Measurements from ENCODE around the gene SBF2.

The SBF2 gene

DNA sequence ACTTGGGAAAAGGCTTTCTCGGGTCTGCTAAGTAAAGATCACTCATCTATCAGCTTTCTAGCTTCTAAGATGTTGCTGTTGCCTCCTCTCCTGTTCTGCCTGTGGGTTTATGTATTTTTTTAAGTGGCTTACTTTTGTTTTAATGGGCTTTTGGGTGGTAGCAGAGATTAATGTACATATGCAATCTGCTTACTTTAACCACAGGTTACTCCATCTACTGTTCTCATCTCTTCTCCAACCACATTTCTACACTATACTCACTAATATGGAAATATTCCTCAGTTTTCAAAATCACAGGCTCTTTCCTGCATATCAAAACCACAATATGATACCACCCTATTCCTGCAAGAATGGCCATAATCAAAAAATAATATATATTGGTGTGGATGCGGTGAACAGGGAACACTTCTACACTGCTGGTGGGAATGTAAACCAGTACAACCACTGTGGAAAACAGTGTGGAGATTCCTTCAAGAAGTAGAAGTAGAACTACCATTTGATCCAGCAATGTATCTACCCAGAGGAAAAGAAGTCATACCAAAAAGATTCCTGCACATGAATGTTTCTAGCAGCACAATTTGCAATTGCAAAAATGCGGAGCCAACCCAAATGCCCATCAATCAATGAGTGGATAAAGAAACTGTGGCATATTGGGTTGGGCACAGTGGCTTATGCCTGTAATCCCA is 341.4 kb downstream of the SBF2 start:
- no peaks in the 10 kb centered on the region for H3K27me3 ChIP-seq (ENCODE audit: control insufficient read depth, low read length)
- no peaks in the 10 kb centered on the region for H4K20me1 ChIP-seq (ENCODE audit: control insufficient read depth, insufficient read depth, low read depth, low read length)
- peaks cover 4% of the 10 kb centered on the region for H3K4me1 ChIP-seq (ENCODE audit: control insufficient read depth, low read length)
- no peak overlapping the region for H3K4me3 ChIP-seq (ENCODE audit: low read length)
- H3F3A ChIP-seq (ENCODE audit: control insufficient read depth, insufficient read depth) = no peaks in the 10 kb centered on the region
- H3K9me2 ChIP-seq (replicated peaks; ENCODE audit: control insufficient read depth, low read length) = no peaks in the 10 kb centered on the region
- no peak for TF ChIP-seq CTCF (IDR thresholded peaks at IDR 0.05; ENCODE audit: low read depth, low read length, poor library complexity, severe bottlenecking)
- TF ChIP-seq EZH2phosphoT487 (IDR thresholded peaks at IDR 0.05; ENCODE audit: borderline replicate concordance, low read length) = no peak
- H3K27ac ChIP-seq (ENCODE audit: low read depth, low read length) = no peak overlapping the region
- H3K4me2 ChIP-seq (ENCODE audit: low read length) = no peak overlapping the region
- H3K79me2 ChIP-seq (ENCODE audit: control insufficient read depth, low read length) = no peaks in the 10 kb centered on the region
- H3K9me3 ChIP-seq (ENCODE audit: control insufficient read depth, insufficient read depth, low read length) = no peaks in the 10 kb centered on the region
- H3K36me3 ChIP-seq (ENCODE audit: control insufficient read depth, low read length) = no peaks in the 10 kb centered on the region

DNA sequence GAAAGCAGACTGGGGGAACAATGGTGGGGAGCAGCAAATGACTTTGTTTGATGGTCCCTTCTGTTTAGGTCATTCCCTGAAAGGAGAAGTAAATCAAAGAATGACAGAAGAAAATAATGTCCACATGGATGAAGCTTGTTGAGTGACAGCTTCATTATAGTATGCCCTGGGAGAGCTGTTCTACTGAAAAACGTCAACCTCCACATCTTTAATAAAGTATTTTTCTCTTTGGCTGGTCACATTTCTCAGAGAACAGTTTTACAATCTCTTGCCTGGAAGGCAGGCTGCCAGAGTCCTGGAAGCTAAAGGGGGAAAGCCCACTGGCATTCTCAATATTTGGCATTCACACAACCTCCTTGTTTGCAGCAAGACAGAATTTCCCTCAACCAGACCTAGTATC is 342.2 kb downstream of the SBF2 start:
- H3K9me3 ChIP-seq (ENCODE audit: control insufficient read depth, insufficient read depth, low read length) = no peaks in the 10 kb centered on the region
- H3K9me2 ChIP-seq (replicated peaks; ENCODE audit: control insufficient read depth, low read length) = no peaks in the 10 kb centered on the region
- H3K27ac ChIP-seq (ENCODE audit: low read depth, low read length) = no peak overlapping the region
- no peaks in the 10 kb centered on the region for H4K20me1 ChIP-seq (ENCODE audit: control insufficient read depth, insufficient read depth, low read depth, low read length)
- peaks cover 12% of the 10 kb centered on the region for H3K4me1 ChIP-seq (ENCODE audit: control insufficient read depth, low read length)
- H3K4me3 ChIP-seq (ENCODE audit: low read length) = no peak overlapping the region
- H3K4me2 ChIP-seq (ENCODE audit: low read length) = no peak overlapping the region
- TF ChIP-seq EZH2phosphoT487 (IDR thresholded peaks at IDR 0.05; ENCODE audit: borderline replicate concordance, low read length) (no peak), CTCF (IDR thresholded peaks at IDR 0.05; ENCODE audit: low read depth, low read length, poor library complexity, severe bottlenecking) (no peak)
- no peaks in the 10 kb centered on the region for H3K27me3 ChIP-seq (ENCODE audit: control insufficient read depth, low read length)
- H3F3A ChIP-seq (ENCODE audit: control insufficient read depth, insufficient read depth) = no peaks in the 10 kb centered on the region
- no peaks in the 10 kb centered on the region for H3K79me2 ChIP-seq (ENCODE audit: control insufficient read depth, low read length)
- no peaks in the 10 kb centered on the region for H3K36me3 ChIP-seq (ENCODE audit: control insufficient read depth, low read length)

GRCh38 chr11:9950462-9950861 is 343.6 kb downstream of the SBF2 start:
- H3K27me3 ChIP-seq (ENCODE audit: control insufficient read depth, low read length) = no peaks in the 10 kb centered on the region
- H3K27ac ChIP-seq (ENCODE audit: low read depth, low read length) = no peak overlapping the region
- no peak for TF ChIP-seq CTCF (IDR thresholded peaks at IDR 0.05; ENCODE audit: low read depth, low read length, poor library complexity, severe bottlenecking)
- TF ChIP-seq EZH2phosphoT487 (IDR thresholded peaks at IDR 0.05; ENCODE audit: borderline replicate concordance, low read length) = no peak
- H3K36me3 ChIP-seq (ENCODE audit: control insufficient read depth, low read length) = no peaks in the 10 kb centered on the region
- no peaks in the 10 kb centered on the region for H3K9me2 ChIP-seq (replicated peaks; ENCODE audit: control insufficient read depth, low read length)
- no peaks in the 10 kb centered on the region for H3K9me3 ChIP-seq (ENCODE audit: control insufficient read depth, insufficient read depth, low read length)
- H3K4me1 ChIP-seq (ENCODE audit: control insufficient read depth, low read length) = peaks cover 13% of the 10 kb centered on the region
- H3K4me3 ChIP-seq (ENCODE audit: low read length) = no peak overlapping the region
- no peaks in the 10 kb centered on the region for H4K20me1 ChIP-seq (ENCODE audit: control insufficient read depth, insufficient read depth, low read depth, low read length)
- no peak overlapping the region for H3K4me2 ChIP-seq (ENCODE audit: low read length)
- H3K79me2 ChIP-seq (ENCODE audit: control insufficient read depth, low read length) = no peaks in the 10 kb centered on the region
- no peaks in the 10 kb centered on the region for H3F3A ChIP-seq (ENCODE audit: control insufficient read depth, insufficient read depth)
